HEK293 (cell line): ENCODE data around the gene FSIP1.

ENCODE experiments used
- CTCF ChIA-PET: fragments of 350-600 bp; formaldehyde crosslinking; extraction: SDS; loops from one replicate; lab custom pipeline; 2021; ENCODE audit warnings: antibody characterized with exemption; lab: Yijun Ruan, JAX
- POLR2A ChIA-PET: fragments of 300-600 bp; formaldehyde crosslinking; extraction: SDS; loops from one replicate; lab custom pipeline; 2020; ENCODE audit warnings: antibody characterized with exemption, inconsistent platforms; lab: Yijun Ruan, JAX
- H3K27ac ChIP-seq: fragments of 200-500 bp; sonication (Bioruptor generic); 2 replicates; pipeline ENCODE4 v1.5.1; 2014; ENCODE audit warnings: low read depth, low read length, control low read depth, inconsistent platforms; ENCODE audit errors: extremely low read depth
- H3K36me3 ChIP-seq, 2 experiments: fragments of 200-500 bp in 1 of 2; sonication (Bioruptor generic) in 1 of 2; 1 replicate in 1 of 2; 2 replicates in 1 of 2; pipeline ENCODE4 v1.5.1; 2014 to 2017; ENCODE audit warnings: inconsistent platforms in 2 of 2, low read length in 2 of 2; ENCODE audit not compliant: control insufficient read depth in 2 of 2, insufficient read depth in 1 of 2
- H3K4me1 ChIP-seq: fragments of 200-500 bp; sonication (Bioruptor generic); 2 replicates; pipeline ENCODE4 v1.5.1; 2014; ENCODE audit warnings: mild to moderate bottlenecking, low read length, inconsistent platforms; ENCODE audit not compliant: control insufficient read depth, insufficient read depth
- H3K4me3 ChIP-seq: 2 replicates; pipeline ENCODE4 v1.5.1; 2011; ENCODE audit warnings: low read depth, mild to moderate bottlenecking, control low read depth, low read length, moderate library complexity
- H3K9me3 ChIP-seq: fragments of 200-500 bp; sonication (Bioruptor generic); 2 replicates; pipeline ENCODE4 v1.5.1; 2014; ENCODE audit warnings: low read depth, low read length, inconsistent platforms; ENCODE audit not compliant: control insufficient read depth, insufficient read depth
- MYNN ChIP-seq: fragments of 450-650 bp; formaldehyde crosslinking; IDR thresholded peaks from 2 replicates; pipeline ENCODE4 v1.5.1; 2016; ENCODE audit warnings: missing biosample characterization, missing genetic modification characterization, borderline replicate concordance
- PRDM1 ChIP-seq: fragments of 450-650 bp; formaldehyde crosslinking; IDR thresholded peaks from 2 replicates; pipeline ENCODE4; 2016; ENCODE audit warnings: missing biosample characterization, missing genetic modification characterization
- SALL2 ChIP-seq: fragments of 450-650 bp; formaldehyde crosslinking; IDR thresholded peaks from 2 replicates; pipeline ENCODE4 v1.5.0; 2017; ENCODE audit warnings: missing biosample characterization, mild to moderate bottlenecking, missing genetic modification characterization, borderline replicate concordance
- TCF7L2 ChIP-seq: IDR thresholded peaks from 2 replicates; pipeline ENCODE4 v1.6.1; 2011; ENCODE audit warnings: low read depth, mild to moderate bottlenecking, inconsistent platforms, low read length, moderate library complexity, borderline replicate concordance
- YY1 ChIP-seq: fragments of 450-650 bp; formaldehyde crosslinking; IDR thresholded peaks from 2 replicates; pipeline ENCODE4 v1.5.1; 2018; ENCODE audit warnings: missing biosample characterization, missing genetic modification characterization
- ZFP69B ChIP-seq: fragments of 450-650 bp; formaldehyde crosslinking; IDR thresholded peaks from 2 replicates; pipeline ENCODE4 v1.5.1; 2016; ENCODE audit warnings: missing biosample characterization, missing genetic modification characterization
- ZNF37A ChIP-seq: fragments of 450-650 bp; IDR thresholded peaks from 2 replicates; pipeline ENCODE4 v1.5.1; 2018; ENCODE audit warnings: missing biosample characterization, missing genetic modification characterization
- ZNF416 ChIP-seq: fragments of 450-650 bp; formaldehyde crosslinking; IDR thresholded peaks from 2 replicates; pipeline ENCODE4 v1.5.1; 2016; ENCODE audit warnings: missing biosample characterization, missing genetic modification characterization
- ZNF423 ChIP-seq: fragments of 450-650 bp; formaldehyde crosslinking; IDR thresholded peaks from 2 replicates; pipeline ENCODE4 v1.5.1; 2016; ENCODE audit warnings: missing biosample characterization, missing genetic modification characterization
- ZNF514 ChIP-seq: fragments of 450-650 bp; formaldehyde crosslinking; IDR thresholded peaks from 2 replicates; pipeline ENCODE4 v1.5.1; 2016; ENCODE audit warnings: missing biosample characterization, missing genetic modification characterization
- ZNF555 ChIP-seq: fragments of 450-650 bp; formaldehyde crosslinking; conservative IDR thresholded peaks from 2 replicates; pipeline ENCODE4 v1.5.1; 2017; ENCODE audit warnings: missing biosample characterization, mild to moderate bottlenecking, missing genetic modification characterization, inconsistent platforms
- ZNF561 ChIP-seq: fragments of 450-650 bp; IDR thresholded peaks from 2 replicates; pipeline ENCODE4 v1.5.1; 2018; ENCODE audit warnings: missing biosample characterization, missing genetic modification characterization, borderline replicate concordance
- ZNF777 ChIP-seq: fragments of 450-650 bp; formaldehyde crosslinking; IDR thresholded peaks from 2 replicates; pipeline ENCODE4 v1.5.1; 2017; ENCODE audit warnings: missing biosample characterization, missing genetic modification characterization, borderline replicate concordance
- ZNF843 ChIP-seq: fragments of 450-650 bp; formaldehyde crosslinking; IDR thresholded peaks from 2 replicates; pipeline ENCODE4 v1.5.1; 2016; ENCODE audit warnings: missing biosample characterization, missing genetic modification characterization
- ZSCAN16 ChIP-seq: fragments of 450-650 bp; formaldehyde crosslinking; IDR thresholded peaks from 2 replicates; pipeline ENCODE4 v1.5.1; 2016; ENCODE audit warnings: missing biosample characterization, missing genetic modification characterization
- TF ChIP-seq, protein P1 (sequence below): fragments of 450-650 bp; formaldehyde crosslinking; IDR thresholded peaks from 2 replicates; pipeline ENCODE4 v1.5.1; 2016; ENCODE audit warnings: missing biosample characterization, missing genetic modification characterization
- TF ChIP-seq, protein P2 (sequence below): fragments of 450-650 bp; formaldehyde crosslinking; IDR thresholded peaks from 2 replicates; pipeline ENCODE4 v1.5.1; 2016; ENCODE audit warnings: missing biosample characterization, missing genetic modification characterization, borderline replicate concordance
- TF ChIP-seq, protein P3 (sequence below): fragments of 450-650 bp; IDR thresholded peaks from 2 replicates; pipeline ENCODE4 v1.5.1; 2018; ENCODE audit warnings: missing biosample characterization, missing genetic modification characterization
- TF ChIP-seq, protein P4 (sequence below): fragments of 450-650 bp; formaldehyde crosslinking; conservative IDR thresholded peaks from 2 replicates; pipeline ENCODE4 v1.5.1; 2016; ENCODE audit warnings: low read depth, missing biosample characterization, missing genetic modification characterization

The FSIP1 gene

DNA sequence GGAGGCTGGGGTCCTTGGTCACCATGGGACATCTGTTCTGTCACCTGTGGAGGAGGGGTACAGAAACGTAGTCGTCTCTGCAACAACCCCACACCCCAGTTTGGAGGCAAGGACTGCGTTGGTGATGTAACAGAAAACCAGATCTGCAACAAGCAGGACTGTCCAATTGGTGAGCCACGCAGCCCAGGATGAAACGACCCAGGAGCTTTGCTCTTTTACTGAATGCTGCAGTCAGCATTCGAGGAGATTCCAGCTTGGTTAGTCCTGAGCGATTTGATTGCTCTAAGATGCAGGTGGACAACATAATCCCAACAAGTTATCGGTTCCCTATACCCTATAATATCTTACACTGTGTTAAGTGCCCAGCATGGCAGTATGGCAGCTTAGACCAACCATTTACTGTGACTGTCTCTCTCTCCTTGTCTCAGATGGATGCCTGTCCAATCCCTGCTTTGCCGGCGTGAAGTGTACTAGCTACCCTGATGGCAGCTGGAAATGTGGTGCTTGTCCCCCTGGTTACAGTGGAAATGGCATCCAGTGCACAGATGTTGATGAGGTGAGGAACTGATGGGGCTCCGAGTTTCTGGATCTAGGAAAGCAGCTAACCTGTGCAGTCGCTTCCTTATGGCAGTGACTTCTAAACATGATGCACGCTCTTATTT is 194.0 kb downstream of the FSIP1 start:
- POLR2A ChIA-PET = interaction anchor here (0.6 kb wide), 1 partner anchor 144 kb away, joined by 3 read pairs; no protein-coding TSS in a partner anchor
- TF ChIP-seq ZNF561 (tag by site-specific recombination) = no peak
- no peak for TF ChIP-seq YY1 (tag by site-specific recombination)
- TF ChIP-seq, protein P1, sequence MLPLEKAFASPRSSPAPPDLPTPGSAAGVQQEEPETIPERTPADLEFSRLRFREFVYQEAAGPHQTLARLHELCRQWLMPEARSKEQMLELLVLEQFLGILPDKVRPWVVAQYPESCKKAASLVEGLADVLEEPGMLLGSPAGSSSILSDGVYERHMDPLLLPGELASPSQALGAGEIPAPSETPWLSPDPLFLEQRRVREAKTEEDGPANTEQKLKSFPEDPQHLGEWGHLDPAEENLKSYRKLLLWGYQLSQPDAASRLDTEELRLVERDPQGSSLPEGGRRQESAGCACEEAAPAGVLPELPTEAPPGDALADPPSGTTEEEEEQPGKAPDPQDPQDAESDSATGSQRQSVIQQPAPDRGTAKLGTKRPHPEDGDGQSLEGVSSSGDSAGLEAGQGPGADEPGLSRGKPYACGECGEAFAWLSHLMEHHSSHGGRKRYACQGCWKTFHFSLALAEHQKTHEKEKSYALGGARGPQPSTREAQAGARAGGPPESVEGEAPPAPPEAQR (tag by site-specific recombination) = no peak
- TF ChIP-seq, protein P2, sequence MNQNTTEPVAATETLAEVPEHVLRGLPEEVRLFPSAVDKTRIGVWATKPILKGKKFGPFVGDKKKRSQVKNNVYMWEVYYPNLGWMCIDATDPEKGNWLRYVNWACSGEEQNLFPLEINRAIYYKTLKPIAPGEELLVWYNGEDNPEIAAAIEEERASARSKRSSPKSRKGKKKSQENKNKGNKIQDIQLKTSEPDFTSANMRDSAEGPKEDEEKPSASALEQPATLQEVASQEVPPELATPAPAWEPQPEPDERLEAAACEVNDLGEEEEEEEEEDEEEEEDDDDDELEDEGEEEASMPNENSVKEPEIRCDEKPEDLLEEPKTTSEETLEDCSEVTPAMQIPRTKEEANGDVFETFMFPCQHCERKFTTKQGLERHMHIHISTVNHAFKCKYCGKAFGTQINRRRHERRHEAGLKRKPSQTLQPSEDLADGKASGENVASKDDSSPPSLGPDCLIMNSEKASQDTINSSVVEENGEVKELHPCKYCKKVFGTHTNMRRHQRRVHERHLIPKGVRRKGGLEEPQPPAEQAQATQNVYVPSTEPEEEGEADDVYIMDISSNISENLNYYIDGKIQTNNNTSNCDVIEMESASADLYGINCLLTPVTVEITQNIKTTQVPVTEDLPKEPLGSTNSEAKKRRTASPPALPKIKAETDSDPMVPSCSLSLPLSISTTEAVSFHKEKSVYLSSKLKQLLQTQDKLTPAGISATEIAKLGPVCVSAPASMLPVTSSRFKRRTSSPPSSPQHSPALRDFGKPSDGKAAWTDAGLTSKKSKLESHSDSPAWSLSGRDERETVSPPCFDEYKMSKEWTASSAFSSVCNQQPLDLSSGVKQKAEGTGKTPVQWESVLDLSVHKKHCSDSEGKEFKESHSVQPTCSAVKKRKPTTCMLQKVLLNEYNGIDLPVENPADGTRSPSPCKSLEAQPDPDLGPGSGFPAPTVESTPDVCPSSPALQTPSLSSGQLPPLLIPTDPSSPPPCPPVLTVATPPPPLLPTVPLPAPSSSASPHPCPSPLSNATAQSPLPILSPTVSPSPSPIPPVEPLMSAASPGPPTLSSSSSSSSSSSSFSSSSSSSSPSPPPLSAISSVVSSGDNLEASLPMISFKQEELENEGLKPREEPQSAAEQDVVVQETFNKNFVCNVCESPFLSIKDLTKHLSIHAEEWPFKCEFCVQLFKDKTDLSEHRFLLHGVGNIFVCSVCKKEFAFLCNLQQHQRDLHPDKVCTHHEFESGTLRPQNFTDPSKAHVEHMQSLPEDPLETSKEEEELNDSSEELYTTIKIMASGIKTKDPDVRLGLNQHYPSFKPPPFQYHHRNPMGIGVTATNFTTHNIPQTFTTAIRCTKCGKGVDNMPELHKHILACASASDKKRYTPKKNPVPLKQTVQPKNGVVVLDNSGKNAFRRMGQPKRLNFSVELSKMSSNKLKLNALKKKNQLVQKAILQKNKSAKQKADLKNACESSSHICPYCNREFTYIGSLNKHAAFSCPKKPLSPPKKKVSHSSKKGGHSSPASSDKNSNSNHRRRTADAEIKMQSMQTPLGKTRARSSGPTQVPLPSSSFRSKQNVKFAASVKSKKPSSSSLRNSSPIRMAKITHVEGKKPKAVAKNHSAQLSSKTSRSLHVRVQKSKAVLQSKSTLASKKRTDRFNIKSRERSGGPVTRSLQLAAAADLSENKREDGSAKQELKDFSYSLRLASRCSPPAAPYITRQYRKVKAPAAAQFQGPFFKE = no peak
- no peak for TF ChIP-seq ZNF777
- TF ChIP-seq, protein P3, sequence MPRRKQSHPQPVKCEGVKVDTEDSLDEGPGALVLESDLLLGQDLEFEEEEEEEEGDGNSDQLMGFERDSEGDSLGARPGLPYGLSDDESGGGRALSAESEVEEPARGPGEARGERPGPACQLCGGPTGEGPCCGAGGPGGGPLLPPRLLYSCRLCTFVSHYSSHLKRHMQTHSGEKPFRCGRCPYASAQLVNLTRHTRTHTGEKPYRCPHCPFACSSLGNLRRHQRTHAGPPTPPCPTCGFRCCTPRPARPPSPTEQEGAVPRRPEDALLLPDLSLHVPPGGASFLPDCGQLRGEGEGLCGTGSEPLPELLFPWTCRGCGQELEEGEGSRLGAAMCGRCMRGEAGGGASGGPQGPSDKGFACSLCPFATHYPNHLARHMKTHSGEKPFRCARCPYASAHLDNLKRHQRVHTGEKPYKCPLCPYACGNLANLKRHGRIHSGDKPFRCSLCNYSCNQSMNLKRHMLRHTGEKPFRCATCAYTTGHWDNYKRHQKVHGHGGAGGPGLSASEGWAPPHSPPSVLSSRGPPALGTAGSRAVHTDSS (tag by site-specific recombination) = no peak
- no peak for TF ChIP-seq ZNF843 (tag by site-specific recombination)
- Histone ChIP-seq H3K27ac (no peak overlapping the region), H3K4me3 (no peak overlapping the region), H3K36me3 (peaks cover 0 to 32% of the 10 kb centered on the region in 2 experiments; a peak in 1 of 3 replicates), H3K4me1 (no peaks in the 10 kb centered on the region), H3K9me3 (no peaks in the 10 kb centered on the region)
- CTCF ChIA-PET = no interaction called here

DNA sequence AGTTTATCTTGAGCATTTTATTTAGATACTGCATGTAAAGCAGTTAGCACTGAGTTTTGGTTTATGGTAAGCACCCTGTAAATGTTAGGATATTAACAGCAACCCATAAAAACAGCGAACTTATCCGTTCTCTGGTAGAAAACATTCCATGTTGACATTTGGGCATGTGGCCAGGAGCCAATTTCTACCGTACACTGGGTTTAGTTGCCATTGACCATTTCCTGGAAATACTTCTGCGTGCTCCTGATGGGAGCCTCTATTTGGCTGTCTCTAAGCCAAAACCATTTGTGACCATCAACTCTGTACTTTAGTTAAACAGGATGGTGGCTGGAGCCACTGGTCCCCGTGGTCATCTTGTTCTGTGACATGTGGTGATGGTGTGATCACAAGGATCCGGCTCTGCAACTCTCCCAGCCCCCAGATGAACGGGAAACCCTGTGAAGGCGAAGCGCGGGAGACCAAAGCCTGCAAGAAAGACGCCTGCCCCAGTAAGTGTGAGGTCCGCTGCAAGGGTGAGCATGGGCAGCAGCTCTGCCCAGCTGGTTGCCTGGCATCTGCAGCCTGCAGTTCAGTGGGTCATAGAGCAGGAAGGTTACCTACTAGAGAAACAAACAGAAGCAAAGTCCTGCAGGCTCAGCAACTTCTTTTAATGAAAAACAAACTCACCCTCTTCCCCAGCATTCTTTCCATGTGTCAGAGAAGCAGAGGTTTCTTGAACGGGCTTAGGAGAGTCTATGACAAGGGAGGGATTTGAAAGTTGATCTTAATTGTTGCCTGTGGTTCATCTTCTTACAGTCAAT is 194.7 kb downstream of the FSIP1 start:
- no peaks in the 10 kb centered on the region for H3K4me1 ChIP-seq
- H3K9me3 ChIP-seq = no peaks in the 10 kb centered on the region
- peaks cover 0 to 25% of the 10 kb centered on the region in 2 experiments; a peak in 1 of 3 replicates for H3K36me3 ChIP-seq
- ChIA-PET POLR2A (interaction anchor here (0.6 kb wide), 1 partner anchor 145 kb away, joined by 3 read pairs; no protein-coding TSS in a partner anchor), CTCF (interaction anchor here (0.6 to 0.8 kb wide), 2 partner anchors 275 to 874 kb away, joined by 3 read pairs; no protein-coding TSS in a partner anchor)
- H3K27ac ChIP-seq = no peak overlapping the region
- H3K4me3 ChIP-seq = no peak overlapping the region
- TF ChIP-seq ZNF514 (tag by site-specific recombination) (no peak), TCF7L2 (no peak), ZSCAN16 (tag by site-specific recombination) (no peak), MYNN (no peak), PRDM1 (tag by site-specific recombination) (no peak), ZNF423 (no peak), ZNF555 (tag by site-specific recombination) (no peak), ZNF37A (tag by site-specific recombination) (no peak), ZFP69B (tag by site-specific recombination) (no peak), ZNF777 (no peak), ZNF416 (no peak), SALL2 (tag by site-specific recombination) (no peak)
- TF ChIP-seq, protein P4, sequence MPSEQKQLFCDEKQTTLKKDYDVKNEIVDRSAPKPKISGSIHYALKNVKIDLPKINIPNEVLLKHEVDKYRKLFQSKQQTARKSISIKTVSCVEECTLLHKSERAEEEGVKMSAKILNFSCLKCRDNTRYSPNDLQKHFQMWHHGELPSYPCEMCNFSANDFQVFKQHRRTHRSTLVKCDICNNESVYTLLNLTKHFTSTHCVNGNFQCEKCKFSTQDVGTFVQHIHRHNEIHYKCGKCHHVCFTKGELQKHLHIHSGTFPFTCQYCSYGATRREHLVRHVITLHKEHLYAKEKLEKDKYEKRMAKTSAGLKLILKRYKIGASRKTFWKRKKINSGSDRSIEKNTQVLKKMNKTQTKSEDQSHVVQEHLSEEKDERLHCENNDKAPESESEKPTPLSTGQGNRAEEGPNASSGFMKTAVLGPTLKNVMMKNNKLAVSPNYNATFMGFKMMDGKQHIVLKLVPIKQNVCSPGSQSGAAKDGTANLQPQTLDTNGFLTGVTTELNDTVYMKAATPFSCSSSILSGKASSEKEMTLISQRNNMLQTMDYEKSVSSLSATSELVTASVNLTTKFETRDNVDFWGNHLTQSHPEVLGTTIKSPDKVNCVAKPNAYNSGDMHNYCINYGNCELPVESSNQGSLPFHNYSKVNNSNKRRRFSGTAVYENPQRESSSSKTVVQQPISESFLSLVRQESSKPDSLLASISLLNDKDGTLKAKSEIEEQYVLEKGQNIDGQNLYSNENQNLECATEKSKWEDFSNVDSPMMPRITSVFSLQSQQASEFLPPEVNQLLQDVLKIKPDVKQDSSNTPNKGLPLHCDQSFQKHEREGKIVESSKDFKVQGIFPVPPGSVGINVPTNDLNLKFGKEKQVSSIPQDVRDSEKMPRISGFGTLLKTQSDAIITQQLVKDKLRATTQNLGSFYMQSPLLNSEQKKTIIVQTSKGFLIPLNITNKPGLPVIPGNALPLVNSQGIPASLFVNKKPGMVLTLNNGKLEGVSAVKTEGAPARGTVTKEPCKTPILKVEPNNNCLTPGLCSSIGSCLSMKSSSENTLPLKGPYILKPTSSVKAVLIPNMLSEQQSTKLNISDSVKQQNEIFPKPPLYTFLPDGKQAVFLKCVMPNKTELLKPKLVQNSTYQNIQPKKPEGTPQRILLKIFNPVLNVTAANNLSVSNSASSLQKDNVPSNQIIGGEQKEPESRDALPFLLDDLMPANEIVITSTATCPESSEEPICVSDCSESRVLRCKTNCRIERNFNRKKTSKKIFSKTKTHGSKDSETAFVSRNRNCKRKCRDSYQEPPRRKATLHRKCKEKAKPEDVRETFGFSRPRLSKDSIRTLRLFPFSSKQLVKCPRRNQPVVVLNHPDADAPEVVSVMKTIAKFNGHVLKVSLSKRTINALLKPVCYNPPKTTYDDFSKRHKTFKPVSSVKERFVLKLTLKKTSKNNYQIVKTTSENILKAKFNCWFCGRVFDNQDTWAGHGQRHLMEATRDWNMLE = no peak
